ENCODE measurements around the gene SGCG.

GRCh38 chr13:23147827-23148226 is 33.0 kb upstream of the SGCG start:
- TF ChIP-seq CREB5 (CRISPR knock-in tag; IDR thresholded peaks at IDR 0.05; ENCODE audit: low read depth) (no peak), CSRNP3 (CRISPR knock-in tag; IDR thresholded peaks at IDR 0.05) (no peak), PATZ1 (CRISPR knock-in tag; IDR thresholded peaks at IDR 0.05; ENCODE audit: borderline replicate concordance) (no peak)
